Measurements from ENCODE around the gene GTF2A1.

GTF2A1 gene

DNA sequence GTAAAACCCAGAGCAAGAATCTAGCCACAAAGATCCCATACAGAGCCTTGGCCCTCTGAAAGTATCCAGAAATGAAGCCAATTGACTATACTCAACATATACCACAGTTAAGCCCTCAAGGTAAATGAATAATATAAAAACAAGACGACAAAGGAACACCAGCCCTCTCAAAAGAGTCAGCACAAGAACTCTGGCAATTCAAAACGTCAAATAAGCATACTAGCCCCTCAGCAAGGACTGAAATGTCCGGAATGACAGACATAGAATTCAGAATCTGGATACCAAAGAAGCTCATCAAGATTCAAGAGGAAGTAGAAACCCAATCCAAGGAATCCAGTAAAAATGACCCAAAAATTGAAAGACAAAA, 49.9 kb downstream of the GTF2A1 start:
- TF ChIP-seq, protein P1, sequence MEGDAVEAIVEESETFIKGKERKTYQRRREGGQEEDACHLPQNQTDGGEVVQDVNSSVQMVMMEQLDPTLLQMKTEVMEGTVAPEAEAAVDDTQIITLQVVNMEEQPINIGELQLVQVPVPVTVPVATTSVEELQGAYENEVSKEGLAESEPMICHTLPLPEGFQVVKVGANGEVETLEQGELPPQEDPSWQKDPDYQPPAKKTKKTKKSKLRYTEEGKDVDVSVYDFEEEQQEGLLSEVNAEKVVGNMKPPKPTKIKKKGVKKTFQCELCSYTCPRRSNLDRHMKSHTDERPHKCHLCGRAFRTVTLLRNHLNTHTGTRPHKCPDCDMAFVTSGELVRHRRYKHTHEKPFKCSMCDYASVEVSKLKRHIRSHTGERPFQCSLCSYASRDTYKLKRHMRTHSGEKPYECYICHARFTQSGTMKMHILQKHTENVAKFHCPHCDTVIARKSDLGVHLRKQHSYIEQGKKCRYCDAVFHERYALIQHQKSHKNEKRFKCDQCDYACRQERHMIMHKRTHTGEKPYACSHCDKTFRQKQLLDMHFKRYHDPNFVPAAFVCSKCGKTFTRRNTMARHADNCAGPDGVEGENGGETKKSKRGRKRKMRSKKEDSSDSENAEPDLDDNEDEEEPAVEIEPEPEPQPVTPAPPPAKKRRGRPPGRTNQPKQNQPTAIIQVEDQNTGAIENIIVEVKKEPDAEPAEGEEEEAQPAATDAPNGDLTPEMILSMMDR (IDR thresholded peaks at IDR 0.05; ENCODE audit: low read depth, low read length, missing control alignments), result no peak
- DNase-seq (ENCODE audit: extremely low read depth, low read depth), result no peak
- peak overlapping the region; percentile 60; the same call in 1 of the 2 replicates for H3K4me3 ChIP-seq (replicated peaks; ENCODE audit: low read depth, low read length)

DNA sequence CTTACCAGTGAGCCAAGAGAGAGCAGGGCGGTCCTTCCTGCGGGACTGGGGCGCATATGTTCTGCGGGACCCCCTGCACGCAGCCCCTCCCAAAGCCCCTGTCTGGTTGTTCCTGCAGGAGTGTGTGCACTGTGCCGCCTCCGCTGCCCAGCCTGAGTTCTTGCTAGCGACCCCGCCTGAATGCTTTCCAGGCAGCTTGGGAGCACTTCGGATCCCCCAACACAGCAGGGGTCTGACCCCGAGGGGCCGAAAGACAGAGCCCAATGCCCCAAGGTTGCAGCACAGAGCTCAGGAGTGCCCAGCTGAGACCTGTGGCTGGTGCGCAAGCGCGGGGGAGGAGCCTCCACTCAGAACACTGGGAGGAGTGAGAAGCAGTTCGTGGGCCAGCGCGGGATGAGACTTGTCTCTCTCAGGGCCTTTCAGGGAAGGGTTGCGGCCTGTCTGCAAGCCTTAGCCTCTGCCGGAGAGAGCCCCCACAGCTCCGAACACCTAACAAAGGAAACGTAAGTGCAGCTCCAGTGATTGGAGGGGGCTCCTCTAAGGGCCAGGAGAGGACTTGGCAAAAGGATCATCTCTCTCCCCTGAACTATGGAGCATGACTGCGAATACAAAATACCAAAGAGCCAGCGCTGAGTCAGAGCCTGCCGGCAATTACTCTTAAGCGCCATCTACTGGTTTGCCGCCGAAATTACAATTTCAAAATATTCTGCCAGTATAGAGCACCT, 50.5 kb downstream of the GTF2A1 start:
- peak overlapping the region; percentile 60 for H3K4me3 ChIP-seq (replicated peaks; ENCODE audit: low read depth, low read length)
- TF ChIP-seq, protein P1 (IDR thresholded peaks at IDR 0.05; ENCODE audit: low read depth, low read length, missing control alignments), result peak; percentile 88
- peak; percentile 53 for DNase-seq (ENCODE audit: extremely low read depth, low read depth)

DNA sequence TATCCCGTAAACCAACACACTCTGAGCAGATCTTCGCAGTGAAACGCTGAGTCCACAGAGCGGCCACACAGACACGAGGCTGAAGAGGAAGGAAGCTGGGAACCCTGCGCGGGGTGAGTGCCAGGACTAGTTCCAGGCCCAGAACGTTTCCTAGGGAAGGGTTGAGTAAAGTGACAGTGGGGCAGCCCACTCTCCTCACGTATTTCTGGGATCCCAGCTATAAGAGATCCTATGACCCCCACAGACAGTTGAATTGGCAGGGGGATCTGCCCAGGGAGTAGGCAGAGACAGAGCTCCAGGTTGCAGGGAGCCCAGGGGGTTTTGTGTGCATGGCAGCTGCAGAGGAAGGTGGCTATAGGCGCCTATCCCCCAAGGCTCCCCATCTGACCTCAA, 51.1 kb downstream of the GTF2A1 start:
- TF ChIP-seq, protein P1 (IDR thresholded peaks at IDR 0.05; ENCODE audit: low read depth, low read length, missing control alignments), result no peak
- H3K4me3 ChIP-seq (replicated peaks; ENCODE audit: low read depth, low read length), result peak overlapping the region; percentile 60
- DNase-seq (ENCODE audit: extremely low read depth, low read depth), result no peak

DNA sequence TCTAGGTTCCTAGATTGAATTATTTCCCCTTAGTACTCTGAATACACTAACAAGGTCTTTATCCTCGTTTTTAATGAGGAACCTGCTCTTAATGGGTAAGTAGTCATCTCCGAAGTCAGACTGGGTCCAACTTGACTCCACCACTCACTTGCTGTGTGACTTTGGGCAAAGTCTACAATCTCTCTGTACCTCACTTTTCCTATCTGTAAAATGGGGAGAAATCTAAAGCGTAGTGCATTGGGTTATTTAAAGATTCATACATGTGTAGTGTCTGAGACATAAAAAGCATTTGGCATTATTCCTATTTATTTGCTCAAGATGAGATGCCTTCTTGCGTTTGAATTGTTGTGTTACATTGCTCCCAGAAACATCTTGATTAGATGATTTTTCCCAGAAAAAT, 51.5 kb downstream of the GTF2A1 start:
- TF ChIP-seq, protein P1 (IDR thresholded peaks at IDR 0.05; ENCODE audit: low read depth, low read length, missing control alignments), result no peak
- H3K4me3 ChIP-seq (replicated peaks; ENCODE audit: low read depth, low read length), result peak overlapping the region; percentile 60; the same call in 1 of the 2 replicates
- DNase-seq (ENCODE audit: extremely low read depth, low read depth), result no peak

DNA sequence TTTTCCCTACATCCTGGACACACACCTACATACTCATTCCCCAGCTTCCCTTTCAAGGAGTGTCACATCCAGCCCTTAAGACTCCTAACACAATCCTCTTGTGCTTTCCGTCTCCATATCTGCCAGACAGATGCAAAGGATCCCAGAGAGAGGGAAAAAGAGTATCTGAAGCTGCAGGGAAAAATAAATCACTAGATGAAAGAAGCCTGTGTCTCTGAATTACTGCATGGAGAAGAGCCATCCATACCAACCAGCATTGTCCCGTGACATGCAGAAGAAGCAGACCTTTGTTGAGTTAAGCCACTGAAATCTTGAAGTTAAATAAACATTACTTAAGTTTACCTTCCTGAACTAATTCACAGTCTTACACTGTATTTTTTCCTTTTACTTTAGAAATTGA, 54.6 kb downstream of the GTF2A1 start:
- H3K4me3 ChIP-seq (replicated peaks; ENCODE audit: low read depth, low read length), result no peak overlapping the region
- no peak for DNase-seq (ENCODE audit: extremely low read depth, low read depth)
- TF ChIP-seq, protein P1 (IDR thresholded peaks at IDR 0.05; ENCODE audit: low read depth, low read length, missing control alignments), result no peak

DNA sequence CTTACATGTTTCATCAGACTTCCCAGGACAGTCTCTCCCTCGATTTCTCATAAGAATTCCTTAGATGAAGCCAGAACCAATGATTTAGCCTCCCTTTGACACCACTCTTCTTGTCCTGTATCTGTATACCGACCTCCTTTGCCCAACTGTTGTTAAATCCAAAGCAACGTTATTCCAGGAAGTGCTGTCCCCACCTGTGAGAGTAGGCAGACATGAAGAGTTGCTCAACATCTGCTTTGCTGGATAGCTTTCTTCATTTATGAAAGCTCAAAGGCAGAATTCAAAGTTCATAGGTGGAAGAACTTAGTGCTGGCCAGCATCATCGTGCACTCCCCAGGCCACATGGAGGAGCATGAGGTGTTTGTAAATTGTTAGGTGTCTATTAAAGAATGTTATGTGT, 55.6 kb downstream of the GTF2A1 start:
- no peak overlapping the region for H3K4me3 ChIP-seq (replicated peaks; ENCODE audit: low read depth, low read length)
- TF ChIP-seq, protein P1 (IDR thresholded peaks at IDR 0.05; ENCODE audit: low read depth, low read length, missing control alignments), result no peak
- no peak for DNase-seq (ENCODE audit: extremely low read depth, low read depth)

Data from HFF-Myc (cell line).